ENCODE results near the gene RNF103. TPM values are rescaled to one million over a fixed set of nuclear protein-coding genes. Genes with fewer than 3 reads are reported as not detected.

The RNF103 gene
- total RNA-seq, 1 donor from 2014 or later: 41.2 TPM

- no peak for TF ChIP-seq CTCF (IDR thresholded peaks at IDR 0.05; ENCODE audit: unreplicated experiment)
- H3K36me3 Mint-ChIP-seq: no peaks in the 10 kb centered on the region
- peaks cover 18% of the 10 kb centered on the region for H3K4me1 Mint-ChIP-seq
- no peaks in the 10 kb centered on the region for H3K27me3 Mint-ChIP-seq (ENCODE audit: low read depth)
- no peak for DNase-seq (ENCODE audit: low spot score in 2 of 2, unreplicated experiment in 2 of 2)
- no peak overlapping the region for H3K27ac Mint-ChIP-seq
- no peaks in the 10 kb centered on the region for H3K9me3 Mint-ChIP-seq
- no peak overlapping the region for H3K4me3 Mint-ChIP-seq
These were observed 8.3 kb upstream of the RNF103 start for GRCh38 chr2:86631846-86632485.

- DNase-seq (ENCODE audit: low spot score in 2 of 2, unreplicated experiment in 2 of 2): no peak
- no peaks in the 10 kb centered on the region for H3K27me3 Mint-ChIP-seq (ENCODE audit: low read depth)
- TF ChIP-seq CTCF (IDR thresholded peaks at IDR 0.05; ENCODE audit: unreplicated experiment): no peak
- peak overlapping the region; percentile 0 for H3K27ac Mint-ChIP-seq
- peaks cover 31% of the 10 kb centered on the region for H3K4me1 Mint-ChIP-seq
- H3K4me3 Mint-ChIP-seq: no peak overlapping the region
- no peaks in the 10 kb centered on the region for H3K9me3 Mint-ChIP-seq
- no peaks in the 10 kb centered on the region for H3K36me3 Mint-ChIP-seq
These were observed 4.4 kb upstream of the RNF103 start for GRCh38 chr2:86628091-86628522.

GRCh38 chr2:86627550-86627949 is 3.9 kb upstream of the RNF103 start:
- Mint-ChIP-seq H3K36me3 (no peaks in the 10 kb centered on the region), H3K4me1 (peaks cover 31% of the 10 kb centered on the region), H3K27ac (no peak overlapping the region), H3K4me3 (no peak overlapping the region), H3K9me3 (no peaks in the 10 kb centered on the region), H3K27me3 (ENCODE audit: low read depth) (no peaks in the 10 kb centered on the region)
- no peak for TF ChIP-seq CTCF (IDR thresholded peaks at IDR 0.05; ENCODE audit: unreplicated experiment)
- DNase-seq (ENCODE audit: low spot score in 2 of 2, unreplicated experiment in 2 of 2): no peak

- DNase-seq (ENCODE audit: low spot score in 2 of 2, unreplicated experiment in 2 of 2): no peak
- peaks cover 36% of the 10 kb centered on the region for H3K4me1 Mint-ChIP-seq
- peaks cover 2% of the 10 kb centered on the region for H3K36me3 Mint-ChIP-seq
- peak overlapping the region; percentile 41 for H3K4me3 Mint-ChIP-seq
- no peaks in the 10 kb centered on the region for H3K27me3 Mint-ChIP-seq (ENCODE audit: low read depth)
- H3K9me3 Mint-ChIP-seq: no peaks in the 10 kb centered on the region
- peak overlapping the region; percentile 13 for H3K27ac Mint-ChIP-seq
- TF ChIP-seq CTCF (IDR thresholded peaks at IDR 0.05; ENCODE audit: unreplicated experiment): no peak
These were observed 1.4 kb upstream of the RNF103 start for GRCh38 chr2:86625096-86625495.

GRCh38 chr2:86624267-86624547 is 542 bp upstream of the RNF103 start:
- TF ChIP-seq CTCF (IDR thresholded peaks at IDR 0.05; ENCODE audit: unreplicated experiment): no peak
- Mint-ChIP-seq H3K4me3 (peak overlapping the region; percentile 63), H3K27ac (peak overlapping the region; percentile 93), H3K36me3 (peaks cover 6% of the 10 kb centered on the region), H3K4me1 (peaks cover 37% of the 10 kb centered on the region), H3K27me3 (ENCODE audit: low read depth) (no peaks in the 10 kb centered on the region), H3K9me3 (no peaks in the 10 kb centered on the region)
- no peak for DNase-seq (ENCODE audit: low spot score in 2 of 2, unreplicated experiment in 2 of 2)

GRCh38 chr2:86623043-86623493 is 597 bp downstream of the RNF103 start:
- DNase-seq (ENCODE audit: low spot score in 2 of 2, unreplicated experiment in 2 of 2): peak; percentile 26 to 64
- Mint-ChIP-seq H3K36me3 (peaks cover 11% of the 10 kb centered on the region), H3K27ac (peak overlapping the region; percentile 98), H3K27me3 (ENCODE audit: low read depth) (no peaks in the 10 kb centered on the region), H3K4me3 (peak overlapping the region; percentile 93), H3K9me3 (no peaks in the 10 kb centered on the region), H3K4me1 (peaks cover 29% of the 10 kb centered on the region)
- no peak for TF ChIP-seq CTCF (IDR thresholded peaks at IDR 0.05; ENCODE audit: unreplicated experiment)
